AG09319 (cell line): ENCODE results near the gene TANC1.

Source experiments
- DNase-seq: peaks from one replicate; pipeline ENCODE4 v3.0.0-alpha.2; 2010; ENCODE audit warnings: low read depth; ENCODE audit errors: extremely low read depth
- CTCF ChIP-seq: IDR thresholded peaks from 2 replicates; pipeline ENCODE4 v1.5.1; 2011; ENCODE audit warnings: low read depth, mild to moderate bottlenecking, inconsistent platforms, low read length, moderate library complexity

TANC1 gene

GRCh38 chr2:158969162-158969714 is 798 bp downstream of the TANC1 start:
- TF ChIP-seq CTCF: no peak
- no peak for DNase-seq

GRCh38 chr2:158969715-158970240 is 1.3 kb downstream of the TANC1 start:
- no peak for DNase-seq
- no peak for TF ChIP-seq CTCF

DNA sequence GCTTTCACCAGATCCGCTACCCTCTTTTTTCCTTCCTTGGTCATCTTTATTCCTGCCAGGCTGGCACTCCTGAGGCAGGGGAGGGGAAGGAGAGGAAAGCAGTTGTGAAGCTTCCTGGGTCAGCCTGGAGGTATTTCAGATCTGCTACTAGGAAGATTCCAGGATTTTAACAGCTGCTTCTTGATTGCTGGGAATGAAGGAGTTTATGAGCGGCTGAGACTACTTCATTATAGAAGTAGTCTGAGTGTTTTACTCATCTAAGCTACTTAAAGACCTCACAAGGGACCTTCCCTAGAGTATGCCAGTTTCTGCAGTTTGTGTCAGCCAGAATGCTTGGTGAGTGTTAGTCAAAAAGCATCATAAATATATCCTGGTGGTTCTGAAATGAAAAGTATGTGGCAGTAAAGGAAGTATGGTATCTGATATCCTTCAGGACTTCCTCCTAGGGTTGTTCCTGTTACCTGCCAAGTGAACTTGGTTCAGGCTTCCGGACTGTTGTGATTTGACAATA is 1.9 kb downstream of the TANC1 start:
- no peak for TF ChIP-seq CTCF
- DNase-seq: no peak

DNA sequence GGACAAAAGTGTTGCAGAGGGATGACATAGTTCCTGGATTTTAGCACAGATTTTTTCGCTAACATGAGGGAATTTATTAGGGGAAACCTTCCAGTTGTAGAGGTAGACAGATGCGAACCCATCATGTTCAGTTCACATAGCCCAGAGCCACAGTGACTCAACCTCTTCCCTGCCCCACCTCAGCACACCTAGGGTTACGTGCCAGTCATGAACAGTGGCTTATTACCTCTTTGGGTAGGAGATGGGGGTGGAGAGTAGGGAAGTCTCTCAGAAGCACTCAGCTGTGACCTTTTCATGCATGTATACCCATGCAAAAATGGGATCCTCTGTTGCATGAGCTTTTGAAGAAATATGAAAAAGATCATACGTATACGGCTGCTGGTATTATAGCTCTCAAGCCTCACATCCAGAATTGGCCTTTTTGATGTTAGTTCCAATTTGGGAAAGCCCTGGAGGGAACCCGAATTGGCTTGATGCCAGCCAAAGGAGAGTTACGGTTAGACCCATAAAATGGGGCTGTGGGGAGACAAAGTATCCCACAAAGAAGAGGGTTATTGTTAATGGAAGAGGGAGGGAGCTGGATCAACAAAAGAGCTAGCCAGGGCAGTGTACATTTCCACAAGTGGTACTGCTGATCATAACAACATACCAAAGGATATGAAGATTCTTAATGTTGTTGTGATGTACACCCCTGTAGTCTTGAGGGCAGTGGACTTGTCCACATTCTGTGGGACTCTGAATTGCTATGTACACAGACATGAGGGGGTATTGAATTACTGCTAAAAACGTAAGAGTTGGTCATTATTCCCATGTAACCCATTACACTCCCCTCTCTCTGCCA is 4.9 kb downstream of the TANC1 start:
- no peak for DNase-seq
- TF ChIP-seq CTCF: no peak

DNA sequence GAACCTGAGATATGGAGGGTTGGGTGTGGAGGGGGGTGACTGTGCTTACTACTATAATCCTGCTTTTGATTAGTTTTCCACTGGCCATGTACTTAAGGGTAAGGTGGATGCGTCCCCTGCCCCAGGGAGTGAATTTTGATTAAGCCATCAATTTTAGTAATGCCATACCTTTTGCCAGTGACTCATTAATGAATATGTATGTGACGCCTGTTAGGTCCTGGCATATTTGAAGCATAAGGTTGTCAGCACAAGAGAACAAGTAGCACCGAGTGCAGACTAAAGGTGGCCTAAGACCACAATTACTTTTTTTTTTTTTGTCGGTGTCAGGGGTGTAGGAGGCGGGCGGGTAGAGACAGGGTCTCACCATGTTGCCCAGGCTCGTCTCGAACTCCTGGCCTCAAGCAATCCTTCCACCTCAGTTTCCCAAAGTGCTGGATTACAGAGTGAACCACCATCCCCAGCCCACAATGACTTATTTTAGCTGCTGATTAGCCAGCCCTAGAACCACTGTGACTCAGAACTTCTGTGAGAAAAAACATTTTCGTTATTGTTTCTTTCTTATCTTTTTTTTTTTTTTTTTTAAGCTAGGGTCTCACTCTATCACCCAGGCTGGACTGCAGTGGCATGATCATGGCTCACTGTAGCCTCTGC is 7.0 kb downstream of the TANC1 start:
- no peak for DNase-seq
- no peak for TF ChIP-seq CTCF

- TF ChIP-seq CTCF: no peak
- no peak for DNase-seq
Observed at GRCh38 chr2:158979772-158980171, 11.3 kb downstream of the TANC1 start.

DNA sequence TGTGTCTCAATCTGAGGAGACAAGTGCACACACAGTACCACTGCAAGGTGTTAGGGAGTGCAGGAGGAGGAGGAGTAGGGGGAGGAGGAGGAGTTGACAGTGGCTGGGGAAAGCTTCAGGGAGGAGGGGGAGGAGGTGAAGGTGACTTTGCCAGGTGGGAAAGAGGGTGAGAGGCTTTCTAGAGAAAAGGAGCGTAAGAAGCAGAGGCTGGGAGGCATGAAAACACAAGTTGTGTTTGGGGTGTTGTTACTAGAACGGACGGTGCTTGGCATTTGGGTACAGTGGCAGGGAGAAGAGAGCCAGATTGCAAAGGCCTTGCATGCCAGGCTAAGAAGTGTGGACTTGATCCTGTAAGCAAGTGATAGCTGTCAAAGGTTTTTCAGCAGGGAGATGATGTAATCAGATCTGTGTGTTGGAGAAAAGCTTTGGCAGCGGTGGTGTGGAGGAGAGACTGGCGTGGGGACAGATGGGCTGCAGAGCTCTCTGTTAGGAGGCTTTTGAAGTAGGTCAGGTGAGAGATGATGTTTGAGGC is 16.2 kb downstream of the TANC1 start:
- no peak for DNase-seq
- TF ChIP-seq CTCF: no peak
